Fibroblast of upper back skin (primary cell): ENCODE data around the gene PAX6.

Source experiments
- DNase-seq: peaks from one replicate; pipeline ENCODE4 v3.0.0-alpha.2; 2013

Gene PAX6

GRCh38 chr11:31807799-31808667 lies 3.1 kb downstream of the PAX6 start:
- no peak for DNase-seq

GRCh38 chr11:31806928-31807798 lies 4.0 kb downstream of the PAX6 start:
- DNase-seq, result no peak

- no peak for DNase-seq
Measured at GRCh38 chr11:31806186-31806927, 4.8 kb downstream of the PAX6 start.

GRCh38 chr11:31805629-31806185 lies 5.4 kb downstream of the PAX6 start:
- no peak for DNase-seq

GRCh38 chr11:31805037-31805628 lies 6.0 kb downstream of the PAX6 start:
- no peak for DNase-seq

GRCh38 chr11:31804312-31805036 lies 6.6 kb downstream of the PAX6 start:
- DNase-seq, result no peak

GRCh38 chr11:31803813-31804311 lies 7.3 kb downstream of the PAX6 start:
- no peak for DNase-seq

DNA sequence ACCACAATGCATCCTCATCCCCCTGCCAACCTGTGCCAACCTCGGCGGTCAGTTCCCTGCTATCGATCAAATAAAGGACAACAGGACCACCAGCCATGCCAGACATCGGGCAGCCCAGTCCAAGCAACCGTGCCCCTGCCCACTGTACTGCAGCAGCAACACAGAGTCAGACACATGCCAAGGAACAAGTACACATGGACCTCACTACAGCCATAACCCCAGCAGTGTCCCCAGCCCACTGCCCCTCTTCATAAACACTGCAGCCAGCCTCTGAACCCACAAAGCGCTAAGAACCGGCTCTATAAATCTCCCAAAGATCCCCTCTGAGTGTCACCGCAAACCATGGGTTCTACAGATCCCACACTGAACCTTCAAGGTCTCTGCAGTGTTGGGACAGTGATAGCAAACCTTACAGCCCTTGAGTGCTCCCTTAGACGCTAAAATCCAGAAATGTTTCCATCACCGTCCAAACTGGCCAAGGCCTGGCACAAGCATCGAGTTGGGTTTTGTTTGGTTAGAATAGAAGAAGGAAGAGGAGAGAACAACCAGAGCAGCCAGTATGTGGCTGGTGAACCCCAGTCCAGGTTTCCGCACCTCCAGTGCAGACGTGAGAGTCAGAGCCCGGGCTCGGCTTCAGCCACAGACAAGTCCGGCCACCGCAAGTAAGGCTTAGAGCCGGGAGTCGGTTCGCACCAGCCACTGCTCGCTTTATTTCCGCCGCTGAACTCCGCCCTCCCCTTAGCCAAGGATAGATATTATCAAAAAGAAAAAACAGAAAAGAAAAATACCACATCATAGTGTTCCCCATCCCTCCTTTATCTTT lies 7.9 kb downstream of the PAX6 start:
- no peak for DNase-seq

DNA sequence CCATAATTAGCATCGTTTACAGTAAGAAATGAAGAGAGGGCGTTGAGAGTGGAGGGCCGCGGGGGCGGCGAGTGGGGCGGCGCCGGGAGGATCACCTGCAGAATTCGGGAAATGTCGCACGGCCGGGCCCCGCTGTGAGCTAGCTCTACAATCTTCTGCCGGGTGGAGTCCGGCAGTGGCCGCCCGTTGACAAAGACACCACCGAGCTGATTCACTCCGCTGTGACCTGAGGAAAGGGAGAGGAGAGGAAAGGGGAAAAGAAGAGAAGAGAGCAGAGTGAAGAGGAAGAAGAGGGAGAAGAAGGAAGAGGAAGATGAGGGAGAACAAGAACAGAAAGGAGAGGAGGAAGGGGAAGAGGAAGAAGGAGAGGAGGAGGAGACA lies 8.5 kb downstream of the PAX6 start:
- DNase-seq, result no peak

- DNase-seq, result no peak
Measured at GRCh38 chr11:31802000-31802551, 9.0 kb downstream of the PAX6 start.

DNA sequence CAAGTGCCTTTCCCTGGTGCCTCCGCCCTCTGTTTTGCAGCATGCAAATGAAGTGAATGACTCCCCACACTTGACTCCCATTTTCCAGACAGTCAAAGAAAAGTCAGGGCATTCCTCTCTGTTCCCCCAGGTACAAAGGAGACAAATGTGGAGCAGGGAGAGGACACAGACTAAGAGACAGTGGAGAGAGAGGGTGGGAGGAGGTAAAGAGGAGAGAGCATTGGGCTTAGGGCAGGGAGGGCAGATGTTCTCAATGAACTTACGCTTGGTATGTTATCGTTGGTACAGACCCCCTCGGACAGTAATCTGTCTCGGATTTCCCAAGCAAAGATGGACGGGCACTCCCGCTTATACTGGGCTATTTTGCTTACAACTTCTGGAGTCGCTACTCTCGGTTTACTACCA lies 9.8 kb downstream of the PAX6 start:
- DNase-seq, result no peak

- DNase-seq, result no peak
Measured at GRCh38 chr11:31800398-31801265, 10.5 kb downstream of the PAX6 start.

DNA sequence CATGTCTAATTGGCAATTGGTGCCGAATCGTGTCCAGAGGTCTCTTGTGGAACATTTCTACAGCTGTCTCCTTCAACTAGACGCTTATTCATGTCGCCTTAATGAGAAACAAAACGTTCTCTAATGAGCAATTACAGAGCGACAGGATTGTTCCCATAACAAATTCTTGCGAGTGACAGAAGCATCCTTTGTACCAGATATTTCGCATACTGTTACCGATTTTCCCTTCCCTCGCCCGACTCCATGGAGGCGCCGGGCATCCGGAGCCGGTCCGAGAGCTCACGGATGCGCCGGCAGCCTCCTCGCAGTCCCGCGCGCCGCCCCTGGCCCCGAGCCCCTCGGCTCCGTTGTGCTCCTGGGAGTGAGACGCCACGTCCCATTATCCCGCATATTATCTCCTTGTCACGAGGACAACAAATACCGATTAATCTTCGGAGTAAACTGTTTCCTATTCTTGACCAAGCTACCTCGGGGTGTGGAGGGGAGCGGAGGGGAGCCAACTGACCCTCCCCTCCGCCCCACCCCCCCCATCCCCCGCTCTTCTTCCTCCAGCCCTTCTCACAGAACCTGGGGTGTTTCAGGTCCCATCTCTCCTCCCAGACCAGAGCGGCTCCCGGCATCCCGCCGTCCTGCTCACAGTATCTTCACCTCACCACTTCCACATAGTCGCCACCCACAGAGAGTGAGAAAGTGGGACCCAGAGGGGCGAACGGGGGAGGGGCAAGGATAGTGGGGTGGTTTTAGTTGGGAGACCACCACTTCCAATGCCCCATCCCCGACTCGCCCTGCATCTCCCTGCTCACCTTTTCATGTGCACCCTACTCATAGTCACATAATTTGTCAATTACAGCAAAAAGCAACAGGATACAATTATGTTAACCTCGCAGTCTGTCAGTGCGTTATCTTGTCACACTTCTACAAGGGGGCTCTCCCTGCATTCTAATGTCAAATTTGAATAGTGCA lies 11.4 kb downstream of the PAX6 start:
- DNase-seq, result no peak

DNA sequence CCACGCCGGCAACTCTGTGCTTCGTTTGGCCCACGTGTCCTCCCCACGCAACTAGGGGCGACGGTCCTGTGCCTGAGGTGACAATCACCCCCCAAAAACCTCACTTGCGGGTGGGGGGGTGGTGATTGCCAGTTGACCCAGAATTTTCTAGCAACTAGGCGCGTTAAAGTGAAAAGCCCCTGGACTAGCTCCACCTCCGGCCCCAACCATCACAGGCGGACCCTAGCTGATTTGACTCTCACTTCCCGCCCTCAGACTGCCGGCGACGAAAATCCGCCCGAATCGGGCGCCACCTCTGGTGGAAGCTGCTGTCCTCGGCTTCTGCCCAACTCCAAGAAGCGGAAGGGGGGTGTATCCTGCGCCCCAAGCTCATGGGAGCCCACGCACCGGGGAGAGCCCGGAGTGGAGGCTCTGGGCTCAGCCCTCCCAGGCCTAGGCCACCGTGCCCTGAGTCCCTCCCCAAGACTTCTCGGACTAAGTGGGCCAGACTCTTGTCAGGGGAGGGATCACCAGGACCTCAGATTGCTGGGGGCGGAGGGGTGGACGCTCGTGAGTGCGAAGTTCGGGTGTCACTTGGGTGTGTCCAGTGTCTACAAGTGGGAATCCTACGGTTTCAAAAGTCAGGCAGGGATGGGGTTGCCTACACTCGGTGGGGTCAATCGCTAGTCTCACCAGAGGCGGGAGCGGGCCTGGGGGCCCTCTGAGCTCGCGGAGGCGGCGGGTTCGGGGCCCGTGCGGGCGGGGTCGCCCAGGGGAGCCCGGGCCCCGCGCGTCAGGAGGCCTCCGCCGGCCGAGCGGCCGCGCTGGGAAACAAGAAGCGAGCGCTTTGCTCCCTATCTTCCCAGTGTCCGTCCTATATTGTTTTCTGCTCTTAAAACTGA lies 12.3 kb downstream of the PAX6 start:
- no peak for DNase-seq

DNA sequence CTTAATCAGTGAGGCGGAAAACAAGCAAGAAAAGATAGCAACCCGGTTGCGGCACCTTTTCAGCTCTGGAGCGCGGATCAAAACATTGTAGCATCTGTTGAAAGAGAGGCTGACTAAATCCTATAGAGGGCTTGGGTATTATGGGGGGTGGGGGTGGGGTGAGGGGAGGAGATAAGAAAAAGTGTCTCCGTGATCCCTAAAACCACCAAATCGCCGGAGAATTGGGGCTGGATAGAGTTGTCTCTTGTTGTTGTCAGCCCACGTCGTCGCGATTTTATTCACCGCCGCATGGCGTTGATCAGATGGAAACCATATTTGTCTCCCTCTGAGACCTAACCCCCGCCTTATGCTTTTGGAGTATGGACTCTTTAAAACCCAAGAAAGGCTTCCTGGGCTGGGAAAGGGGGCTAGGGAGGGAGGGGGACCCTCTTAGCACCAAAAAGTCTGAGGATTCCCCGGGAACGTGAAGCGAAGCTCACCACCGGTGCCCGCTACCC lies 13.0 kb downstream of the PAX6 start:
- DNase-seq, result no peak

DNA sequence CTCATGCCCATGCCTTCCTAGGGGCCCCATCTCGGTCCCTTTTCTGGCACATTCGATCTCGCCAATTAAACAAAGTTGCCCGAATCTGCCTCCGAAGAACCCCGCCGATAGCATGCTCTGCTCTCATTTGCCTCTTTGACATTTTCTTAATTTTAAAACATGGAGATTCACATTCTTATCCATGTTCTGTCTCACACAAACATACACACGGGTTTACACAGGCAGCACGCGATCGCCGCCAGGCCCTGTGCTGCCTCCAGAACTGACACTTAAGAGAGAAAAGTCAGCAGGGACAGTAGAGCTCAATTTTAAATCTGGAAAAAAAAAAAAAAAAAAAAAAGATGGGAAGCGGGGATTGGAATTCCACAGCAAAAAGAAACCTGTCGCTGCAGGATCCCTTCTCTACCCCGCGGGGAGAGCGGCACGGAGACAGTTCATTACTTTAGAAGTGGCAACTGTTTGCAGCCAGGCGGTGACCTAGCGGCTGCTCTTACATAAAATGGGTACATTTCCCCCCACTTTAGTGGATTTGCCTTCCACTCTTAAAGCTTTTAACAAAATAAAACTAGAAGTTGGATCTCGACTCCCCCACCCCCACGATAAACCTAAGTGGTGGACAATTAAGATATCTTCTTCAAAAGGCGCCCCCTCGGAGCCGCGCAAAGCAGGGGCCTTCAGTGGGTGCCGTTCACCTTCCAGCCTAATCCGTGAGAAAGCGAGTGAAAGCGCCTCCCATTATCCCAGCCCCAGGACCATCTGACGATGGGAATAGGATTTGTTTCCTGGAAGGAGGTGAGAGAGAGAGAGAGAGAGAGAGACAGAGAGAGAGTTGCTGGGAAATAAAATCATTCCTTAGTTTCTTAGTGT lies 13.7 kb downstream of the PAX6 start:
- no peak for DNase-seq
